ENCODE measurements around the gene ZAR1.

DNA sequence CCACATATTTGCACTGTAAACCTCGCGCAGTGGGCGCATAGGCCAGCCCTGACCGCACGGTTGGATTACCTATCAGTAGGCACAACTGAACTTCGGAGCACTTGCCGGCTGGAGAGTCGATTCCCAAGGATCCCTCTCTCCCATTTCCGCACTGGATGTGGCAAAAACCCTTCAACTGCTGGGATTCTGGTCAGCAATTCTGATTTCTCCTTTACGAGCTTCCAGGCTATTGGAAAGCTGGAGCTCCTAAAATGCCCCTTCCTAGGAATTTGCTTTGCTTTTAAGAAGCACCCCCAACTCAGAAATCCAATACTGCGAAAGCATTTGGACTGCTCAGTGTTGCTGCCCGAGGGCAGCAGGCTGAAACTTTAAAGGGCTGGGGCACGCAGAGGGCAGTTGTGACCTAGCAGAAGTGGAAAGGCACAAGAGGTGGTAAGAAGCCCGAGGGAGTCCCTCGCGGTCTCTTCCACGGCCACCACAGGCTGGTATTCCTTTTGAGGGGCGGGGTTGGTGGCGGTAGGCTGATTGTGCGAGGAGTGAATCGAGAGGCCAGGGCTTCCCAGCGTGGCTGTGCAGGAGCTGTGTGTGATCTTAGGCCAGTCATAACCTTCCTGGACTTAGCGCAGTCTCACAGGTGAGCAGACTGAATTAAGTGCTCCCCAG is 1.6 kb downstream of the ZAR1 start:
- TF ChIP-seq, protein P1, sequence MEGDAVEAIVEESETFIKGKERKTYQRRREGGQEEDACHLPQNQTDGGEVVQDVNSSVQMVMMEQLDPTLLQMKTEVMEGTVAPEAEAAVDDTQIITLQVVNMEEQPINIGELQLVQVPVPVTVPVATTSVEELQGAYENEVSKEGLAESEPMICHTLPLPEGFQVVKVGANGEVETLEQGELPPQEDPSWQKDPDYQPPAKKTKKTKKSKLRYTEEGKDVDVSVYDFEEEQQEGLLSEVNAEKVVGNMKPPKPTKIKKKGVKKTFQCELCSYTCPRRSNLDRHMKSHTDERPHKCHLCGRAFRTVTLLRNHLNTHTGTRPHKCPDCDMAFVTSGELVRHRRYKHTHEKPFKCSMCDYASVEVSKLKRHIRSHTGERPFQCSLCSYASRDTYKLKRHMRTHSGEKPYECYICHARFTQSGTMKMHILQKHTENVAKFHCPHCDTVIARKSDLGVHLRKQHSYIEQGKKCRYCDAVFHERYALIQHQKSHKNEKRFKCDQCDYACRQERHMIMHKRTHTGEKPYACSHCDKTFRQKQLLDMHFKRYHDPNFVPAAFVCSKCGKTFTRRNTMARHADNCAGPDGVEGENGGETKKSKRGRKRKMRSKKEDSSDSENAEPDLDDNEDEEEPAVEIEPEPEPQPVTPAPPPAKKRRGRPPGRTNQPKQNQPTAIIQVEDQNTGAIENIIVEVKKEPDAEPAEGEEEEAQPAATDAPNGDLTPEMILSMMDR (conservative IDR thresholded peaks at IDR 0.05; ENCODE audit: low read depth, low read length), result no peak
- no peak for TF ChIP-seq EZH2 (IDR thresholded peaks at IDR 0.05; ENCODE audit: borderline replicate concordance, low read depth, low read length, poor library complexity, severe bottlenecking)
